ENCODE results near the gene TPM4. TPM values are rescaled to one million over a fixed set of nuclear protein-coding genes. Genes with fewer than 3 reads are reported as not detected.
A peak's percentile ranks its signal among the peaks of the same experiment; 100 is the strongest.
"Not testable (repeated sequence)": the region's sequence is repeated elsewhere in the genome, so short reads cannot be mapped to it uniquely, and the experiment has no call there.

The TPM4 gene
- total RNA-seq, 2 donors from 2014 or later = 162 to 171 TPM

DNA sequence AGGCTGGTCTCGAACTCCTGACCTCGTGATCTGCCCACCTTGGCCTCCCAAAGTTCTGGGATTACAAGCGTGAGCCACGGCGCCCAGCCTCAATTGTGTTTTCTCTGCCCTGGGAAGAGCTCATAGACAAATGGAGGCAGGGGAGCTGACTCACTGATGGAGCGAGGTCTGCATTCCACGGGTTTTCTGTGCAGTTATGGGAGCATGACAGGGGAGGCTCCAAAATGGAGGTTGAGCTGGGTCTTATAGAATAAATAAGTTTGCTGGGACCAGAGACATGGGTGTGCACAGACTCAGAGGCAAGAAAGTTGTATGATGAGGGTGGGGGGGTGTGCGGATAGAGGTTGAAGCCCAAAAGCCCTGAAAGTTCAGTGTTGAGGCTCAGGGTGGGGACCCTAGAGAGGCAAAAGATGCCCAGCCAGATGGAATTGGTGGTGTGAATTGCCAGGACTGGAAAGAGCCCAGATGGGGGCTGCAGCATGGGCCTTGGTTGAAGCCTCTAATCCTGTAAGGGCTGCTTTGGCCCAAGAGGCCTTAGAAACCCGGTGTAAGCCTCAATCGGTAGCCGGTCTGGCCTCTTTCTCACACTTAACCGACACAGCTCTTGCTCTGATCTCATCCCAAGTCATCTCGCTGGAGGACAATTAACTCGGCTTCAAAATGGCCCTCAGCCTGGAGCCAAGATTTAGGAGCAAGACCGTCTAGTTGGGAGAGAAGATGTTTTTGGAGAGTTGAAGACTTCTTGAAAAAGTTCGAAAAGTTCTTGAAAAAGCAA is 1.9 kb downstream of the TPM4 start:
- TF ChIP-seq CTCF (IDR thresholded peaks at IDR 0.05) (no peak), POLR2A (IDR thresholded peaks at IDR 0.05) (no peak)
- intact Hi-C loops (cut with DNase I) = no loop called here
- no peak overlapping the region for H3K4me3 ChIP-seq
- DNase-seq (peak in 1 of 4 donors; percentile 16), ATAC-seq (no peak)
- no peaks in the 10 kb centered on the region for H3K9me3 ChIP-seq
- H3K4me1 ChIP-seq = peaks cover 35% of the 10 kb centered on the region
- peak overlapping the region; percentile 69 to 98 (median 95) for H3K27ac ChIP-seq
- peaks cover 0 to 2% of the 10 kb centered on the region in 2 donors for H3K36me3 ChIP-seq (replicated peaks in 1 of 2; ENCODE audit: insufficient read depth in 1 of 2, low read depth in 2 of 2)
- WGBS, 2 donors = 55 to 60% methylated on average over 13 to 16 of the region's 16 CpGs
- no peaks in the 10 kb centered on the region for H3K27me3 ChIP-seq

DNA sequence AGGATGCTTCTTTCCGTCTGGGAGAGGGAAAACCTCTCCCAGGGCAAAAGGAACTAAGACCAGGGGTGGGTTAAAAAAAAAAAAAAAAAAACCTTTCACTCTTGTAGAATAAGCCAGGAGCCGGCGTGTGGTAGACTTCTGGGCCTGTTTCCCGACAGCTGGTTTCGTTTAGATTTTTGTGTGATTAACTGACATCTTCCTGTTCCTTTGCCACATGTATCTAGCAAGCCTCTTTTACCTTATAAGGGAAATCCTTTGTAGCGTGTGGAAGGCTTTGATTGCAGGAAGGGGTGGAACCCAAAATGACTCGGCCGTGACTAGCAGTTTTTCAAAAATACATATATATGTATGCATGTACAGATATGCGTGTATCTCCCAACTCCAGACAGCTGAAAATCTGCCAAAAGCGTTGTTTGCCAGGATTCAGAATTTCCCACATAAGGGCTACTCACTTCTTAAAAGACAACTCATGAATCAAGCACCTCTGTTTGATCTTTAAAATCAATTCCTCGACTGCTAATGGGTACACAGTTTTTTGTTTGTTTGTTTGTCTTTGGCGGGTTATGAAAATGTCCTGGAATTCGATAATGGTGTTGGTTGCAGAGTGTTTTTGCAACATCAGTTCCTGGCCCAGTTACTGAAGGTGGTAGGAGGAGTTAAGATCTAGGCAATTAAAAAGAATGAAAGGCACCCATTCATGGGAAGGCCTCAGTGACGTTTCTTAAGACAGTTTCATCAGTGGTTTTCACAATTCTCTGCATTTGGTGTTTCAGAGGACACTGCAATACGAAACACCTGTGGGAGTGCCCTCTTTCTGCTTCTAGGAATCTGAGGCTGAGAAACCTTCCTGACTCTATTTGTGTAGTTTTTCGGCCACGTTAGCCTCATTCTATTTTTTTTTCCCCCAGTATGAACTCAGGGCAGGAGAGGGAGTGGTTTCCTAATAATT is 2.7 kb downstream of the TPM4 start:
- H3K27me3 ChIP-seq = no peaks in the 10 kb centered on the region
- peaks cover 0 to 5% of the 10 kb centered on the region in 2 donors for H3K36me3 ChIP-seq (replicated peaks in 1 of 2; ENCODE audit: insufficient read depth in 1 of 2, low read depth in 2 of 2)
- DNase-seq (peak in 3 of 4 donors; percentile 58 to 76 (median 58)), ATAC-seq (peak; percentile 28)
- intact Hi-C loops (cut with DNase I) = no loop called here
- peak overlapping the region; percentile 44 to 98 (median 95) for H3K27ac ChIP-seq
- H3K4me3 ChIP-seq = no peak overlapping the region
- peaks cover 35% of the 10 kb centered on the region for H3K4me1 ChIP-seq
- 16 to 18% methylated on average over 17 of the region's 17 CpGs for WGBS, 2 donors
- TF ChIP-seq CTCF (IDR thresholded peaks at IDR 0.05) = no peak
- peak in 2 of 3 donors; percentile 29 to 49 for TF ChIP-seq POLR2A (IDR thresholded peaks at IDR 0.05)
- H3K9me3 ChIP-seq = no peaks in the 10 kb centered on the region

DNA sequence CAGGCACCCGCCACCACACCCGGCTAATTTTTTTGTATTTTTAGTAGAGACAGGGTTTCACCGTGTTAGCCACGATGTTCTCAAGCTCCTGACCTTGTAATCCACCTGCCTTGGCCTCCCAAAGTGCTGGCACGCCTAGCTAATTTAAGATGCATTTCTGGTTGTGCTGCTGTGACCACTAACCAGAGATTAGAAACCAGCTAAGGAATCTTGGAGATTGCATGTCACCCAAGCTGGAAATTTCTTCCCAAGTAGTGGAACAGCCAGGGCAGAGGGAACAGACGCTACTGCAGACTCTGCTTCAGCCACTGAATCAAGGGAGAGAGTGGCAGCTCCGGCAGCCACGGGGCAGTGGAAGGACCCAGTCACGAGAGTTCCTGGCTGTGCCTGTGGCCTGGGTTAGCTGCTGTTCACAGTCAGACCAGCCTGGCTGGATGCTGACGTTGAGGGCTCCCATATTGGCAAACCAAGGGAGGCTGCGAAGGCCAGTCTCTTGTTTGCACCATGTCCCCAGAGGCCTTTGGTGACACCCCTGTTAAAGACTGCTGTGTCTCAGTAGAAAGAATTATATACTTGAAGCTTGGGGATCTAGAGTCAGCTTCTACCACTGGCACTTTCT is 7.9 kb downstream of the TPM4 start:
- H3K4me1 ChIP-seq = peaks cover 39% of the 10 kb centered on the region
- H3K27me3 ChIP-seq = no peaks in the 10 kb centered on the region
- TF ChIP-seq POLR2A (IDR thresholded peaks at IDR 0.05) = no peak
- TF ChIP-seq CTCF (IDR thresholded peaks at IDR 0.05) = no peak
- 85 to 94% methylated on average over 7 to 11 of the region's 11 CpGs for WGBS, 2 donors
- ATAC-seq (no peak), DNase-seq (no peak)
- H3K4me3 ChIP-seq = no peak overlapping the region
- no peak overlapping the region for H3K27ac ChIP-seq
- H3K36me3 ChIP-seq (replicated peaks in 1 of 2; ENCODE audit: insufficient read depth in 1 of 2, low read depth in 2 of 2) = peaks cover 0 to 15% of the 10 kb centered on the region in 2 donors
- intact Hi-C loops (cut with DNase I) = no loop called here
- H3K9me3 ChIP-seq = no peaks in the 10 kb centered on the region

DNA sequence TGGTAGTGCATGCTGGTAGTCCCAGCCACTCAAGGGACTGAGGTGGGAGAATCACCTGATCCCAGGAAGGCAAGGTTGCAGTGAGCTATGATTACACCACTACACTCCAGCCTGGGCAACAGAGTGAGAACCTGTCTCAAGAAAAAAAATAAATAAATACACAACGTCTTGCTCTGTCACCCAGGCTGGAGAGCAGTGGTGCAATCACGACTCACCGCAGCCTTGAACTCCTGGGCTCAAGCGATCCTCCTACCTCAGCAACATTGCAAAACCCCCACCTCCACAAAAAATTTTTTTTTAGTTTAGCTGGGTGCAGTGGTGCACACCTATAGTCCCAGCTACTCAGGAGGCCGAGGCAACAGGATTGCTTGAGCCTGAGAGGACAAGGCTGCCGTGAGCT is 8.8 kb downstream of the TPM4 start:
- 68 to 73% methylated on average over 6 of the region's 6 CpGs for WGBS, 2 donors
- Histone ChIP-seq H3K27ac (peak overlapping the region in 1 of 4 donors; percentile 45), H3K4me3 (no peak overlapping the region), H3K27me3 (no peaks in the 10 kb centered on the region), H3K36me3 (replicated peaks in 1 of 2; ENCODE audit: insufficient read depth in 1 of 2, low read depth in 2 of 2) (peaks cover 0 to 15% of the 10 kb centered on the region in 2 donors), H3K9me3 (no peaks in the 10 kb centered on the region), H3K4me1 (peaks cover 36% of the 10 kb centered on the region)
- TF ChIP-seq POLR2A (IDR thresholded peaks at IDR 0.05) (no peak), CTCF (IDR thresholded peaks at IDR 0.05) (no peak)
- DNase-seq (no peak), ATAC-seq (no peak)
- intact Hi-C loops (cut with DNase I) = no loop called here

GRCh38 chr19:16087404-16087803 is 11.1 kb downstream of the TPM4 start:
- H3K4me3 ChIP-seq; ATAC-seq; H3K27me3 ChIP-seq; DNase-seq; intact Hi-C loops (cut with DNase I); H3K9me3 ChIP-seq: not testable (repeated sequence)
- Histone ChIP-seq H3K27ac (peak overlapping the region in 3 of 4 donors; percentile 70 to 89 (median 84)), H3K36me3 (replicated peaks in 1 of 2; ENCODE audit: insufficient read depth in 1 of 2, low read depth in 2 of 2) (peaks cover 13 to 20% of the 10 kb centered on the region in 2 donors), H3K4me1 (peaks cover 39% of the 10 kb centered on the region)
- 78 to 85% methylated on average over 11 of the region's 11 CpGs for WGBS, 2 donors

Data from body of pancreas (tissue), 4 donors.